HL-60 (cell line): ENCODE measurements around the gene PPID.
A peak's percentile ranks its signal among the peaks of the same experiment; 100 is the strongest.

Source experiments
- DNase-seq, 2 experiments: peaks; one replicate each; pipeline ENCODE4 v3.0.0-alpha.2; 2010 to 2020; ENCODE audit warnings: low read depth in 1 of 2, low spot score in 1 of 2
- H3K27ac ChIP-seq: fragments of 250-450 bp; sonication (Bioruptor Pico); replicated peaks from 2 replicates; pipeline ENCODE4 v1.5.1; 2020; ENCODE audit warnings: mild to moderate bottlenecking, moderate library complexity
- H3K27me3 ChIP-seq: fragments of 250-450 bp; sonication (Bioruptor Pico); 2 replicates; pipeline ENCODE4 v1.5.1; 2021; ENCODE audit warnings: mild to moderate bottlenecking, moderate library complexity; ENCODE audit not compliant: insufficient read depth, poor library complexity, severe bottlenecking
- H3K4me3 ChIP-seq: replicated peaks from 2 replicates; pipeline ENCODE4 v1.5.1; 2011; ENCODE audit warnings: mild to moderate bottlenecking, control low read depth, low read length; ENCODE audit not compliant: insufficient read depth
- CTCF ChIP-seq: IDR thresholded peaks from one replicate; pipeline ENCODE4 v1.5.1; 2011; ENCODE audit warnings: low read length, control low read depth, inconsistent platforms; ENCODE audit not compliant: insufficient read depth
- GABPA ChIP-seq: IDR thresholded peaks from 2 replicates; pipeline ENCODE4 v1.6.1; 2012; ENCODE audit warnings: low read depth
- POLR2AphosphoS5 ChIP-seq: IDR thresholded peaks from 2 replicates; pipeline ENCODE4 v1.6.1; 2012; ENCODE audit warnings: low read depth
- REST ChIP-seq: IDR thresholded peaks from 2 replicates; pipeline ENCODE4 v1.6.1; 2012; ENCODE audit warnings: low read depth; ENCODE audit not compliant: insufficient replicate concordance
- SPI1 ChIP-seq: IDR thresholded peaks from 2 replicates; pipeline ENCODE4 v1.6.1; 2012; ENCODE audit warnings: low read depth, mild to moderate bottlenecking, borderline replicate concordance

The PPID gene

GRCh38 chr4:158769175-158769921, 46.2 kb upstream of the PPID start:
- Histone ChIP-seq H3K27me3 (no peaks in the 10 kb centered on the region), H3K4me3 (peak overlapping the region; percentile 87), H3K27ac (peak overlapping the region; percentile 78)
- TF ChIP-seq POLR2AphosphoS5 (no peak), SPI1 (peak; percentile 9; the same call in 1 of the 2 replicates), GABPA (peak; percentile 31; the same call in 1 of the 2 replicates), CTCF (no peak)
- DNase-seq, result peak in 1 of 2 experiments; percentile 61

GRCh38 chr4:158768555-158769174, 45.5 kb upstream of the PPID start, which contains the start of gene FNIP2:
FNIP2 (plus strand) TSS chr4:158769026; CDS start chr4:158769213, 187 bp downstream.
- peak in 1 of 2 experiments; percentile 60 for DNase-seq
- no peak; the same call in 1 of the 2 replicates for TF ChIP-seq POLR2AphosphoS5
- TF ChIP-seq CTCF, result no peak
- TF ChIP-seq REST, result no peak
- TF ChIP-seq SPI1, result no peak
- no peak for TF ChIP-seq GABPA
- Histone ChIP-seq H3K27me3 (no peaks in the 10 kb centered on the region), H3K4me3 (peak within 1 kb of the TSS; percentile 87), H3K27ac (peak within 1 kb of the TSS; percentile 78)

DNA sequence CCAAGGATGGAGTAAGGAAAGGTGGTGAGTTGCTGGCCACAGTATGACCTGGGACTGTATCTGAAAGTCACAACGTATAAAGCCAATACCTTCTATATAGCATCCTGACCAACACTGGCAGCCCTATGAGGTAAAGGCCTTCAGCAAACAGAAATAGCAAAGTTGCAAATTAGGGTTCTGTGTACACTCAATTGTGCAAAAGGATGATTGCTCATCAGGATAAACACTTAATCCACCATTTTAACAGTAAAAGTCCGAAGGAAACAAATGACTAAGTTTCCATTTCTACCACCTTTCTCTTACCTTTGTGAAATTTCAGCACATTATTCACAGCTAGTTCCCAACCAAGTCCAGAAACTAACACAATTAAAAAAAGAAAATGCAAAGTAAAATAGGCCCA, 44.3 kb upstream of the PPID start:
- Histone ChIP-seq H3K27ac (no peak overlapping the region), H3K4me3 (no peak overlapping the region), H3K27me3 (no peaks in the 10 kb centered on the region)
- no peak for TF ChIP-seq REST
- no peak for DNase-seq

DNA sequence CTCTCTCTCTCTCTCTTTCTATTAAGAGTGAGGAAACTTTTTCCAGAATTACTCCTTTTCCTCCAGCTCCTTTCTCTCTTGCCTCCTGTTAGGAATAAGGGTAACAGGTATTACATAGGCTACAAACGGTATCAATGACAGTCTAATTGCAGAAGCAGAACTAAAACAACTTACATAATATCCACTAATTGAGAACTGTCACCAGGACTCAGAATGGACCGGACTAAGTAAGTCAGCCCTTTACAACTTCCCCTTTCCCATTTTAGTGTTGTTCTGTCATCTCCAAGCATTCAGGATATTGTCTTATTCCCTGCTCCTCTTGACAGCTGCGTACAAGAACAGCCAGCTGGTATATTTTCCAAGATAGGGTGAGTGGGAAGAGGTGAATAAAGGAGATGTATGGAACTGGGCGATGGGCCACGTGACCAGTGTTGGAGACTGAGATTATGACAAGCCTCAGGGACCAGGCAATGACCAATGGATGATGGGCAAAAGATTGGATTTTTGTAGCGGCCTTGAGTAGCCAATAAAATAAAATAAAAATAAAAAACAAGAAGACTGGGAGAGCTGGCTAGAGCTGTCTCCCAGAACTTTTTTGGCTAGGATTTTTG, 43.3 kb upstream of the PPID start:
- no peak for TF ChIP-seq CTCF
- no peak for TF ChIP-seq GABPA
- TF ChIP-seq SPI1, result peak; percentile 27; the same call in 1 of the 2 replicates
- peak in 1 of 2 experiments; percentile 32 for DNase-seq
- no peak overlapping the region for H3K4me3 ChIP-seq
- no peak overlapping the region for H3K27ac ChIP-seq
- no peaks in the 10 kb centered on the region for H3K27me3 ChIP-seq
